HPDE6-E6E7 (cell line): ENCODE measurements around the gene SLC4A2.

ENCODE experiments used
- DNase-seq: peaks from one replicate; pipeline ENCODE4 v3.0.0; 2011; ENCODE audit warnings: missing footprints; ENCODE audit errors: extremely low spot score

SLC4A2 gene

DNA sequence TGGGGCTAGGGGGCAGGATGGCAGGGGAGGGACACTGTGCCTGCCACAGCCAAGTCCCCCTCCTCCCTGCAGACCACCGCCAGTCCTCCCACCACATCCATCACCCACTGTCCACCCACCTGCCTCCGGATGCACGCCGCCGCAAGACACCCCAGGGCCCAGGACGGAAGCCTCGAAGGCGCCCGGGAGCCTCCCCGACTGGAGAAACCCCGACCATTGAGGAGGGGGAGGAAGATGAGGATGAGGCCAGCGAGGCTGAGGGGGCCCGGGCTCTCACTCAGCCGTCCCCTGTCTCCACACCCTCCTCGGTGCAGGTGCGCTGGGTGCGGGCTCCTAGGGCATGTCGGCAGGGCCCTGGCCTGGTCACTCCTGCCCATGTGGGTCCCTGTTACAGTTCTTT lies 5.1 kb downstream of the SLC4A2 start:
- no peak for DNase-seq

DNA sequence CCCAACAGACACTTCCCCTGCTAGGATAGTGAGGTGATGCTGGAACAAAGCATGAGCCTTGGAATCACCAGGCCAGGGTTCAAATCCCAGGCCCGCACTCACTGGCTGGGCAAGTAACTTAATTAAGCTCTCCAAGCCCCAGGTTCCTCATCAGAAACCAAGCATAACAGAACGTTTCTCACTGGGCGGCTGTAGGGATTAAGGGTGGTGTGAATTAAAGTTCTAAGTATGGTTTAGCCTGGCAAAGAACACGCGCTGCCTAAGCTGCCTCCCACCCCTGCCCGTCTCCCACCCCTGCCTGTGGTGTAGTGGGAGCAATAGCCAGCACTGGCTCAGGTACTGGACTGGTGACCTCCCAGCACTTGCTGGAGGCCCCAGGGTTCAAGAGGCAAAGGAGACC lies 5.6 kb downstream of the SLC4A2 start:
- no peak for DNase-seq

DNA sequence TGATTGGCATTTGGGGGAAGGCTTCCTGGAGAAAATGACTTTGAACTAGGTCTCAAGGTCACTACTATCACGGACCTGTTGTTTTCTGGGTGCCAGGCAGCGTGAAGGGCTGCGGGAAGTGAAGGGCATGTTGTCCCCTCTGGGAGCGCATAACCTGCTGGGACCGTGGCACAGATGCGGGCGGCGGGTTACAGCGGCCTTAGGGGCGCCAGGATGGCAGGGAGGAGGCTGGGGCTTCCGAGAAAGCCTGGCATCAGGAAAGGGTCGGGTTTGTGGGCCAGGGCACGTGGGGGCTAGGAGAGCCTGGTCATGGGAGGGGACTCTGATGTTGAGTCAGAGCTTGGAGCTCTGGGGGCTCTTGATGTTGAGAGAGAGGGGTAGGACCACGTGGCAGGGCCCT lies 6.1 kb downstream of the SLC4A2 start:
- no peak for DNase-seq

DNA sequence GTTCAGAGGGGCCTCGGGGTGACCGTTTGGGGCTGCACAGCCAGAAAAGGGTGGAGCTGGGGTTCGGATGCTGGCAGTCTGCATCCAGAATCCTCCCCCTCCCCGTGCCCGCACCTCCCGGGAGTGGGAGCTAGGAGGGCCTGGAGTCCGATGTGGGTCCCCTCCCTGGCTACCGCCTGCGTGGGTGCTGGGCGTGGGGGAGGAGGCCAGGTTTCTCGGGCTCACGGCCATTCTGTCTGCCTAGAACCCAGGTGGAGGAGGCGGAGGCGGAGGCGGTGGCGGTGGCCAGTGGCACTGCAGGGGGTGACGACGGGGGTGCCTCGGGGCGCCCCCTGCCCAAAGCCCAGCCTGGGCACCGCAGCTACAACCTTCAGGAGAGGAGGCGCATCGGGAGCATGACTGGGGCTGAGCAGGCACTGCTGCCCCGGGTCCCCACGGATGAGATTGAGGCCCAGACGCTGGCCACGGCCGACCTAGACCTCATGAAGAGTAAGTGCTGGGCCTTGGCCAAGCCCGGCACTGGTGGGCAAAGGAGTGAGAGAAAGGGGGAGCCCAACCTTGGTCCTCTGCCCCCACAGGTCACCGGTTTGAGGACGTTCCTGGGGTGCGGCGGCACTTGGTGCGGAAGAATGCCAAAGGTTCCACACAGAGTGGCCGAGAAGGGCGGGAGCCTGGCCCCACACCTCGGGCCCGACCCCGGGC lies 7.0 kb downstream of the SLC4A2 start:
- no peak for DNase-seq

DNA sequence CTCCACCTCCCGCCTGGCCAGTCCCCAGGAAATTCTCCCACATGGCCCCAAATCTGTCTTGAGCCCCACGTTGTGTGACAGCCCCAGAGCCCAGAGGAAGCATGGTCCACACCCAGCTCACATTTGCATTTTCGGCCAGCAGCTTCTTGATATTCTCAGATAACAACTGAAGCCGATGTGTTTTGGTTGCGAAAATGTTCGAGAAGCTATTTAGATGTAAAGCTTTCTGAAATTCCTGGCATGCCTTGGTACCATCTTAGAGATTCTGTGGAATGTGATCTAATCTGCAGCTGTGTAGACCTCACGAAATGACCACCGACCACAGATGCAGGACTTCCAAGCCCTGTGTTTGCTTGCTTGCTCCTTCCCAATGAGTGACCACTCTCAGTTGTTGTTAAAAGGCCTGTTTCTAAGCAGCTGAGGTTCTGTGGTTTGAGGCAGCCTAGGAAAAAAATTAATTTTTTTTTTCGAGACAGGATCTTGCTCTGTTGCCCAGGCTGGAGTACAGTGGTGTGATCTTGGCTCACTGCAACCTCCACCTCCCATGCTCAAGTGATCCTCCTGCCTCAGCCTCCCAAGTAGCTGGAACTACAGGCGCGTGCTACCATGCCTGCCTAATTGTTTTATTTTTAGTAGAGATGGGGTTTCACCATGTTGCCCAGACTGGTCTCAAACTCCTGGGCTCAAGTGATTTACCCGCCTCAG lies 8.8 kb downstream of the SLC4A2 start:
- DNase-seq = no peak

DNA sequence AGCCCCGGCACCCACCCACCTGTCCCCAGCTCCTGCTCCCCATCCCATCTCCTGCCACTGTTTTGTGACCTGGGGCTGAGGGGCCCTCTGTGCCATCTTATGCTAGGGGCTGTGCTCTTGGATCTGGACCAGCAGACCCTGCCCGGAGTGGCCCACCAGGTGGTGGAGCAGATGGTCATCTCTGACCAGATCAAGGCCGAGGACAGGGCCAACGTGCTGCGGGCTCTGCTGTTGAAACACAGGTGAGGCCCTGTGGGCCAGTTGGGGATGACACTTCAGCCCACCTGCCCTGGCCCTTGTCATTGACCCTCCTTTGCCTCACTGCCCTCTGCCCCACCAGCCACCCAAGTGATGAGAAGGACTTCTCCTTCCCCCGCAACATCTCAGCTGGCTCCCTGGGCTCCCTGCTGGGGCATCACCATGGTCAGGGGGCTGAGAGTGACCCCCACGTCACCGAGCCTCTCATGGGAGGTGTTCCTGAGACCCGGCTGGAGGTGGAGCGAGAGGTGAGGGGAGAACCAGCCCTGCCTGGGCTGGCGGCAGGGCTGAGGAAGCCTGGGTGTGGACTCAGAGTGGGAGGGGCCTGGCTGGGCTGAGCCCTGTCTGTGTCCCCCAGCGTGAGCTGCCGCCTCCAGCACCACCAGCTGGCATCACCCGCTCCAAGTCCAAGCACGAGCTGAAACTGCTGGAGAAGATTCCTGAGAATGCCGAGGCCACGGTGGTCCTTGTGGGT lies 10.6 kb downstream of the SLC4A2 start:
- no peak for DNase-seq

DNA sequence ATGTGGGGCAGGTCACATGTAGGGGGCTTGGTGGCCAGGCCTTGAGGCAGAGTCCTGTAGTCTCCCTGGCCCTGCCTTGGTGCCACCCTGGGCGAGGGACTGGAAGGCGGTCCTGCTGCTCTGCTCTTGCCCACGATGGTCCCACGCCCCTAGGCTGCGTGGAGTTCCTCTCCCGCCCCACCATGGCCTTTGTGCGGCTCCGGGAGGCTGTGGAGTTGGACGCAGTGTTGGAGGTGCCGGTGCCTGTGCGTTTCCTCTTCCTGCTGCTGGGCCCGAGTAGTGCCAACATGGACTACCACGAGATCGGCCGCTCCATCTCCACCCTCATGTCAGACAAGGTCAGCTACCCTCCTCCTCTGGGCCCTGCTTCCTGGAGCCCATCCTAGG lies 11.2 kb downstream of the SLC4A2 start:
- no peak for DNase-seq

DNA sequence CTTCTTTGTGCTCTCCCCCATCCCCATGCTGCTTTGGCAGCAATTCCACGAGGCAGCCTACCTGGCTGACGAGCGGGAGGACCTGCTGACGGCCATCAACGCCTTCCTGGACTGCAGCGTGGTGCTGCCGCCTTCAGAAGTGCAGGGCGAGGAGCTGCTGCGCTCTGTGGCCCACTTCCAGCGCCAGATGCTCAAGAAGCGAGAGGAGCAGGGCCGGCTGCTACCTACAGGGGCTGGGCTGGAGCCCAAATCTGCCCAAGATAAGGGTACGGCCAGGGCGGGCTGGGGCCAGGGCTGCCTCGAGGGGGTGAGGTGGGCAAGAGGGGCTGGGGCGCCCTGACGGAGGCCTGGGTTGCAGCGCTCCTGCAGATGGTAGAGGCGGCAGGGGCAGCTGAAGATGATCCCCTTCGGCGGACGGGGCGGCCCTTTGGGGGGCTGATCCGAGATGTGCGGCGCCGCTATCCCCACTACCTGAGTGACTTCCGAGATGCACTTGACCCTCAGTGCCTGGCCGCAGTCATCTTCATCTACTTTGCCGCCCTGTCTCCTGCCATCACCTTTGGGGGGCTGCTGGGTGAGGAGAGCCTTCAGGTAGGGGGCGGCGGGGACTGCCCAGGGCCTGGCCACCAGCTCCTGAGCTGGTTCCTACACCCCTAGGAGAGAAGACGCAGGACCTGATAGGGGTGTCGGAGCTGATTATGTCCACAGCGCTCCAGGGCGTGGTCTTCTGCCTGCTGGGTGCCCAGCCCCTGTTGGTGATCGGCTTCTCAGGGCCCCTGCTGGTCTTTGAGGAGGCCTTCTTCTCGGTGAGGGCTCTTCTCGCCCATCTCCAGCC lies 11.9 kb downstream of the SLC4A2 start:
- no peak for DNase-seq

DNA sequence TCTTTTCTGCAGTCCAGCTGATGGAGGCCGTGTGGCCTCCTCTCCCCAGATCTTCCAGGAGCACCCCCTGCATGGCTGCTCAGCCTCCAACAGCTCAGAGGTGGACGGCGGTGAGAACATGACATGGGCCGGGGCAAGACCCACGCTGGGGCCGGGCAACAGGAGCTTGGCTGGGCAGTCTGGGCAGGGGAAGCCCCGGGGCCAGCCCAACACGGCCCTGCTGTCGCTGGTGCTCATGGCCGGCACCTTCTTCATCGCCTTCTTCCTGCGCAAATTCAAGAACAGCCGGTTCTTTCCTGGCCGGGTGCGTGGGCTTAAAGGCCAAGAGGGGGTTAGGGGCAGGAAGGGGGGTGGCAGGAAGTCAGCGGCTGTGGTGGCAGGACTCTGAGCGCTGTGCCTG lies 14.6 kb downstream of the SLC4A2 start:
- DNase-seq = no peak

DNA sequence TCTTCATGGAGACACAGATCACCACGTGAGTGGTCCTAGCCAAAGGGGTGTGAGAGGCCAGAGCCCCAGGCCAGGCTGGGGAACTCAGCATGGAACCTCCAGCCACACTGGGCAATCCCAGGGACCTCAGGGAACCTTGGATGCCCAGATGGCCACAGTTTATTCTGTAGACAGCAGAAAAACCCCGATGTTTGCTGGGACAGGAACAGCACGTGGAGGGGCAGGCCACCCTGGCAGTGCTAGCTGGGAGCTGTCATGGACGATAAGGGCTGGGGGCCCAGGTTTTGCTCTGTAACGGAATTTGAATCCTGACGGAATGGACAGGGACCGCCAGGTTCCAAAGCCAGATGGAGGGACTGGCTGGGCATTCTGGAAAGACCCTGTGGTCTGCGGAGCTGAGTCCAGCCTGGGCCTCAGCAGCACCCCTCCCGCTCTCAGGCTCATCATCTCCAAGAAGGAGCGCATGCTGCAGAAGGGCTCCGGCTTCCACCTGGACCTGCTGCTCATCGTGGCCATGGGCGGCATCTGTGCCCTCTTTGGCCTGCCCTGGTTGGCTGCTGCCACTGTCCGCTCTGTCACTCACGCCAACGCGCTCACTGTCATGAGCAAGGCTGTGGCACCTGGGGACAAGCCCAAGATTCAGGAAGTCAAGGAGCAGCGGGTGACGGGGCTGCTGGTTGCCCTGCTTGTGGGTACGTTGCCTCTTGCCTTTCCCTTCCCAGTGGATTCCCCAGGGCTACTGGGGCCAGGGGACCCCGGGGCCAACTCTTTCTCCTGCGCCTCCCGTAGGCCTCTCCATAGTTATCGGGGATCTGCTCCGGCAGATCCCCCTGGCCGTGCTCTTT lies 15.7 kb downstream of the SLC4A2 start:
- no peak for DNase-seq

DNA sequence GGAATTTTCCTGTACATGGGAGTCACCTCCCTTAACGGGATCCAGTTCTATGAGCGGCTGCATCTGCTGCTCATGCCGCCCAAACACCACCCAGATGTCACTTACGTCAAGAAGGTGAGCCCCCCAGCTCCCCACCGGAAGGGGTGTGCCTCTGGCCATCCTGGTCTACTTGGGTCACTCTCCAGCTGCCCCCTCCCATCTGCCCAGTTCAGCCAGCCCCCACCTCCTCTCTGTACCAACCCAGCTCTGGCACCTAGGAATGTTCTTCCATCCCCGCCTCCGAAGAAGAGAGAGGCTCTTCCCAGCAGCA lies 16.2 kb downstream of the SLC4A2 start:
- DNase-seq = no peak

DNA sequence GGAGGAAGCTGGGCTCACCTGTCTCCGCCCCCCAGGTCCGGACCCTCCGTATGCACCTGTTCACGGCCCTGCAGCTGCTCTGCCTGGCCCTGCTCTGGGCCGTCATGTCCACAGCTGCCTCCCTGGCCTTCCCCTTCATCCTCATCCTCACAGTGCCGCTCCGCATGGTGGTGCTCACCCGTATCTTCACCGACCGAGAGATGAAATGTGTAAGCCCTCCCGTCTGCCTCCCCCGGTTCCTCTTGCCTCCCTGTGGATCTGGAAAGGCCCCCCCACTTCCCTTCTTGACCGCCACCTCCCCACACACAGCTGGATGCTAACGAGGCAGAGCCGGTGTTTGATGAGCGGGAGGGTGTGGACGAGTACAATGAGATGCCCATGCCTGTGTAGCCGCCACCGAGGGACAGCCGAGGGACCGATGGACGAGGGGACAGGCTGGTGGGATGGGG lies 16.6 kb downstream of the SLC4A2 start:
- DNase-seq = no peak

DNA sequence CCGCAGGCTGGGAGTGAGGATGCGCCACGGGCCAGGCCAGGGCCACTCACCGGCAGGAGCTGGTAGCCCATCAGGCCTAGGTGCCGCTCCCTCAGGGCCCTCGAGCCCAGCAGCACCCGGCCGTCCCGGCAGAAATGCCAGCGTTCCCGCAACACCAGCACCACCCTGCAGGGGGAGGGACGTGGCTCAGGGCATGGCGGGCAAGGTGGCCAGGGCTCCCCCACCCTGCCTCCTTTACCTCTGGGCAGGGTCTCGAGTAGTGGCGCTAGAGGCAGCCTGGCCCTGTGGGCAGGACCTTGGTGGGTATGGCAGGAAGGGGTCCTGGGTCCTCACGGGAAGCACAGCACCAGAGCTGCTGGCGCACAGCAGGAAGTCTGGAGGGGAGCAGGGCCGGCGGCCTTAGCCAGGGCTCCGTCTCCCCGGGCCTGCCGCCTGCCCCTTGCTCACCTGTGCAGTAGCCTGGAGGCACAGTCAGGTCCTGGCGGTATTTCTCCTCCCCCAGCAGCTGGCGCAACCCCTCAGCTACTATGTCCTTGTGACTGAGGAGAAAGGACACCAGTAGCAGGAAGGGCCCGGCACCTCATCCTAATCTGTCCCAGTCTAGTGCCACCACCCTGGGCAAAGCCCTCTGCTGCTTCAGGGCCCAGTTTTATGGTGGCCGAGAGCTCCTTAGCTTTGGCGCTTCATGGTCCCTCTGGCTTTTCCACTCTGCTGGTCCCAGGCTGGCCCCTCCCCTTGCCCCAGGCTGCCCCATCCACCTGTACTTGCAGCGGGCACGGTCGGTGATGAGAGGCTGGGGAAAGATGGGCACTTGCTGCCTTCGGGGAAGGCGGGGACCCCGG lies 17.7 kb downstream of the SLC4A2 start:
- DNase-seq = no peak

DNA sequence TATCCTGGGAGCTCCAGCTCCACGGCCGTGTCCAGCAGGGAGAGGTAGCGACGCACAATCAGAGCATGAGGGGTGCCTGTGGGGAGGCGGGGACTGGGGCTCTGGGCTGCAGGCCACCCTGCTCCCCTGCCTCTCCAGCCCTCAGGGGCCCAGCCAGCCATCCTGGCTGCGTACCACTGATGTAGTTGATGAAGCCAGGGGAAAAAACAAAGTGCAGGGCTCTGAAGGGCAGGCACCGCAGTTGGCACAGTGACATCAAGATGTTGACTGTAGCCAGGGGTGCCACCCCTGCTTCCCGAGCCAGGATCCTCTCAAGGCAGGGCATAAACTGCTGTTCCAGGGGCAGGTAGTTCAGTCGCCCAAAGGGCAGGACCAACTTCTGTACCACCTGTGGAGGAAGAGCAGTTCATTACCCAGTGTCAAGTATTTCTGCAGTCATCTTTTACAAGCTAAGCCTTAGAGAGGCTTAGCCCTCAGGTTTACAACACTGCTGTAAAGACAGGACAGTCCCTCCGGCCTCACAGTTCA lies 18.4 kb downstream of the SLC4A2 start:
- no peak for DNase-seq

DNA sequence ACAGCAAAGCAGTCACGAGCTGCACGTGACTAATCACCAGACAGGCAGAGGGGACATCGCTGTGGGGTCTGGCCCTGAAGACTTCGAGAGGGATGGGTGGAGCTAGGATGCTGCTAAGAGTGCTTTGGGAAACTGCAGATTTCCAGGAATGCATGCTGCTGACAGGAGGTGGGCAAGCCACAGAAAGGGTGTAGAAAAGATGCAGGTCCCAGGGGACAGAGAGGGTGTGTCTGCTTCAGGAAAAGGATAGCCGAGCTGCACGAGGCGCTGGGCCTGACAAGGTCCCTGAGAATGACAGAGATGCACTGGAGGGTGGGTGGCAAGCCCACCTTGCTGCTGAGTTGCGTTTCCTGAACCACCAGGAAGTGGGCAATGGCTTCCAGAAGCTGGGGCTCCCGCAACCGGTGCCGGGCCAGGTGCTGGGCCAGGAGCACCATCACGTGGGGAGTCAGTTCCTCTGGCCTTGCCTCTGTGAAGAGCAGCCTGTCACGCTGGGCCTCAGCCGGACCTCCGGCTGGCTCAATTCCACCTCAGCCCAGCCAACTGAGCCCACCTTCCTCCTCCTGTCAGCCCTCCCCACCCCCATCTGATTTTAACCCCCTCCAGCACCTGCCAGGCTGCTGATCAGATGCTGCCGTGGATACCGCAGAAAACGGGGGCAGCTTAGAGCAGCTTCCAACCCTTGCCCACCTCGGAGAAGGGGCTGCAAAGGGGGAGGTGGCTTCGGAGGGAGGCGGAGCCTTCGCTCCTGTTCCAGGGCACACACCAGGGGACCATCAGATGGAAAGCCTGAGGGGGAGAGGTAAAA lies 19.0 kb downstream of the SLC4A2 start:
- DNase-seq = no peak

DNA sequence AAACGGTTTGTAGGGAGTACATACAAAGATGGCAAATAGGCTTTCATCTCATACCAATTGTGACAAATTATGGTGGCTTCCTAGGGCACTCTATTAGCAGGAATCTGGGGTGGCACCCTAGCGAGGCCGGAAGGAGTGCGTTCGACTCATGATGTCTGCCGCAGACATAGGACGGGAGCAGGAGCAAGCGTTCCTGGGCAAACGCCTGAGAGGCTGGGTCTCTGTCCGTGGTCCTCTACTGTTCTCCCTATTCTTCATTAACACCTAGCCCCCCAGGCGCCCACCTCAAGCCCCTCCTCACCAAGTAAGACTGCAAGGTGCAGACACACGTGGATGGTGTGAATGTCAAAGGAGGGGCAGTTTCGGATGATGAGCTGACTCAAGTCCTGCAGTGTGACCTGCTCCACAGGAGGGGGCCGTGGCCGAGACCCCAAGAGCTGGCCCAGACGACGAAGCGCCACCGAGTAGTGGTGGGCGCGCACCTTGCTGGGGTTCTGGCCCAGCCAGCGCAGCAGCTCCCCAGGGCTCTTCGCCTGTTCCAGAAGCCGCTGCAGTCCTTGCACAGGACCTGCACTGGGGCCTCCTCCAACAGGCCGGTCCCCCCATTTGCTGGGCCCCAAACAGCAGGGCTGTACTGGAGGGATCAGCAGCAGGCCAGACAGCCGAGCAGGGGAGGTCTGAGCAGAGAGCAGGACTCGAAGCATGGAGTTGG lies 20.0 kb downstream of the SLC4A2 start:
- DNase-seq = no peak

DNA sequence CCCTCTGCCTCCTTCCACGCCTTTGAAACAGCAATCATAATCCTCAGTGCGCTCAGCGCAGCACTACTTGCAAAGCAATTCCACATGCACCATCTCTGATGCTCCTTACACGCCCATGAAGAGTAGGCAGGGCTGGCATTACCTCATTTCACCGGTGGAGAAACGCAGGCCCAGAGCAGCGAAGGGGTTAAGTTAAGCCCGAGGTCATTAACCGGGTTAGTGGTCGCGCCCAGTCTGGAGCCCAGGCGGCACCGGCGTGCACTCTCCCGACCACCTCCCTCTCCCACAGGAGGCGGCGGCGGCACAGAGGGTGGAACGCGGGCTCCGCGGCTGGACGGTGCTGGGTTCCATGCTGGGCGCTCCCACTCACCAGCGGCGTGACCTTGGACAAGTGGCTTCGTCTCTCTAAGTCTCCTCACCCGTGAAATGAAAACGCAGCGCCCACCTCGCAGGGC lies 20.7 kb downstream of the SLC4A2 start:
- no peak for DNase-seq

DNA sequence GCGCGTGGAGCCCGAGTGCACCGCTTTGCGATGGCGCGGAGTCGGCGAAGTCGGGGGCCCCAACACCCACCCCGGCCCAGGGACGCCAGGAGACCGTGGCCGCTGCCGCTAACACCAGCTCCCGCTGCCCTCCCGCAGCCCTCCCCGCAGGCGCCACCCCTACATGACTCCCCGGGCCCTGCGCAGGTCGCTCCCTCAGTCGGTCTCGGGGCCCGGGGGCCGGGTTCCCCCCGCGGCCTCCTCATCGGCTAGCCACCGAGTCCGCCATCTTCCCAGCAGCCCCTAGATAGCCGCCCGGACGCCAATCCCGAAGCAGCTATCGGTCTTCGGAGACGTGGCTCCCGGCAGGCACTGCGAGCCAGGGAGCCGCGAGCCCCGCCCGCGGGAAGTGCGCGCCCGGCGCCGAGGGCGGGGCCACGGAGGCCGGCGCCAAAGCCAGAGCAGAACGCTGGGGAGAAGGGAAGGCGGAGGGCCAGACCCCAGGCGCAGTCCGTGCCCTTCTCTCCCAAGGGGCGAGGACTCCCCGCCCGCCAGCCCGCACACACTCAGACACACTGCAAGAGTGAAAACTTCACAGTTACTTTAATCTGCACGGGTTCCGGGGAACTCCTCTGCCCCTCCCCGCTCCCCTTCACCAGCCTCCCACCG lies 21.3 kb downstream of the SLC4A2 start, which contains the start of gene FASTK:
Gene FASTK (minus strand): TSS at position 288 of the 648 bp plus-strand sequence. CDS start 43 bp downstream, at position 245.
- peak; percentile 90 for DNase-seq
